Measurements from ENCODE around the gene AGMO. TPM values are rescaled to one million over a fixed set of nuclear protein-coding genes. Genes with fewer than 3 reads are reported as not detected.

The AGMO gene
- total RNA-seq, 2 donors from 2014 or later, result 1.9 TPM; not detected in 1

- Mint-ChIP-seq H3K36me3 (ENCODE audit: low read depth) (no peaks in the 10 kb centered on the region), H3K9me3 (no peaks in the 10 kb centered on the region), H3K27ac (no peak overlapping the region), H3K4me1 (no peaks in the 10 kb centered on the region), H3K27me3 (ENCODE audit: insufficient read depth) (no peaks in the 10 kb centered on the region), H3K4me3 (no peak overlapping the region)
- Histone ChIP-seq H3K9ac (ENCODE audit: extremely low read depth, low read length, poor library complexity, severe bottlenecking) (no peak overlapping the region), H3K27me3 (ENCODE audit: control insufficient read depth, insufficient read depth, low read length, poor library complexity, severe bottlenecking) (no peaks in the 10 kb centered on the region), H3K27ac (ENCODE audit: low read depth, low read length) (no peak overlapping the region), H3K36me3 (ENCODE audit: control insufficient read depth, insufficient read depth, low read length) (no peaks in the 10 kb centered on the region), H3K4me3 (ENCODE audit: low read length) (no peak overlapping the region), H3K4me1 (ENCODE audit: control insufficient read depth, insufficient read depth, low read length) (no peaks in the 10 kb centered on the region), H3K9me3 (ENCODE audit: control insufficient read depth, low read length) (no peaks in the 10 kb centered on the region)
- DNase-seq, result no peak
- 86% methylated on average over 1 of the region's 1 CpG; no CpG with 5 or more reads in 1 of the 2 experiments for WGBS, 2 experiments (ENCODE audit: insufficient coverage in 1 of 2, insufficient read length in 1 of 2)
- TF ChIP-seq CTCF (conservative IDR thresholded peaks at IDR 0.05), result no peak
These were observed 90.8 kb downstream of the AGMO start for GRCh38 chr7:15470825-15471668.

GRCh38 chr7:15464667-15465121 is 97.1 kb downstream of the AGMO start:
- no peaks in the 10 kb centered on the region for H3K36me3 ChIP-seq (ENCODE audit: control insufficient read depth, insufficient read depth, low read length)
- no peaks in the 10 kb centered on the region for H3K9me3 ChIP-seq (ENCODE audit: control insufficient read depth, low read length)
- no peak overlapping the region for H3K9ac ChIP-seq (ENCODE audit: extremely low read depth, low read length, poor library complexity, severe bottlenecking)
- H3K4me1 ChIP-seq (ENCODE audit: control insufficient read depth, insufficient read depth, low read length), result no peaks in the 10 kb centered on the region
- no peak for TF ChIP-seq CTCF (conservative IDR thresholded peaks at IDR 0.05)
- Mint-ChIP-seq H3K27ac (no peak overlapping the region), H3K9me3 (no peaks in the 10 kb centered on the region), H3K4me3 (no peak overlapping the region), H3K36me3 (ENCODE audit: low read depth) (no peaks in the 10 kb centered on the region), H3K27me3 (ENCODE audit: insufficient read depth) (no peaks in the 10 kb centered on the region), H3K4me1 (peaks cover 3% of the 10 kb centered on the region)
- 93 to 94% methylated on average over 3 of the region's 3 CpGs for WGBS, 2 experiments (ENCODE audit: insufficient coverage in 1 of 2, insufficient read length in 1 of 2)
- no peak for DNase-seq
- no peak overlapping the region for H3K4me3 ChIP-seq (ENCODE audit: low read length)
- H3K27me3 ChIP-seq (ENCODE audit: control insufficient read depth, insufficient read depth, low read length, poor library complexity, severe bottlenecking), result no peaks in the 10 kb centered on the region
- H3K27ac ChIP-seq (ENCODE audit: low read depth, low read length), result no peak overlapping the region

- DNase-seq, result no peak
- Histone ChIP-seq H3K4me1 (ENCODE audit: control insufficient read depth, insufficient read depth, low read length) (no peaks in the 10 kb centered on the region), H3K36me3 (ENCODE audit: control insufficient read depth, insufficient read depth, low read length) (no peaks in the 10 kb centered on the region), H3K9ac (ENCODE audit: extremely low read depth, low read length, poor library complexity, severe bottlenecking) (no peak overlapping the region), H3K4me3 (ENCODE audit: low read length) (no peak overlapping the region), H3K27ac (ENCODE audit: low read depth, low read length) (no peak overlapping the region), H3K27me3 (ENCODE audit: control insufficient read depth, insufficient read depth, low read length, poor library complexity, severe bottlenecking) (no peaks in the 10 kb centered on the region), H3K9me3 (ENCODE audit: control insufficient read depth, low read length) (no peaks in the 10 kb centered on the region)
- H3K9me3 Mint-ChIP-seq, result no peaks in the 10 kb centered on the region
- H3K27ac Mint-ChIP-seq, result no peak overlapping the region
- H3K36me3 Mint-ChIP-seq (ENCODE audit: low read depth), result no peaks in the 10 kb centered on the region
- peaks cover 3% of the 10 kb centered on the region for H3K4me1 Mint-ChIP-seq
- no peak for TF ChIP-seq CTCF (conservative IDR thresholded peaks at IDR 0.05)
- no peak overlapping the region for H3K4me3 Mint-ChIP-seq
- WGBS, 2 experiments (ENCODE audit: insufficient coverage in 1 of 2, insufficient read length in 1 of 2), result 89 to 92% methylated on average over 2 to 6 of the region's 6 CpGs
- no peaks in the 10 kb centered on the region for H3K27me3 Mint-ChIP-seq (ENCODE audit: insufficient read depth)
These were observed 97.8 kb downstream of the AGMO start for GRCh38 chr7:15463801-15464666.

Data from endodermal cell (in vitro differentiated cells).